Measurements from ENCODE around the gene SAE1. TPM values are rescaled to one million over a fixed set of nuclear protein-coding genes. Genes with fewer than 3 reads are reported as not detected.
A peak's percentile ranks its signal among the peaks of the same experiment; 100 is the strongest.

The SAE1 gene
- total RNA-seq, 4 donors from 2014 or later, result 27.3 to 85.4 (median 51.8) TPM

GRCh38 chr19:47158367-47158791, 27.7 kb downstream of the SAE1 start:
- Histone ChIP-seq H3K27ac (peak overlapping the region; percentile 88 to 93 (median 88)), H3K4me3 (no peak overlapping the region), H3K9me3 (no peaks in the 10 kb centered on the region), H3K36me3 (peaks cover 0 to 2% (median 0%) of the 10 kb centered on the region in 4 donors), H3K27me3 (no peaks in the 10 kb centered on the region), H3K4me1 (peaks cover 30 to 60% (median 53%) of the 10 kb centered on the region in 4 donors)
- peak; percentile 14 for DNase-seq
- no peak for TF ChIP-seq POLR2AphosphoS5 (IDR thresholded peaks at IDR 0.05)
- no peak for TF ChIP-seq EP300 (IDR thresholded peaks at IDR 0.05; ENCODE audit: low read depth)
- TF ChIP-seq, protein P1, sequence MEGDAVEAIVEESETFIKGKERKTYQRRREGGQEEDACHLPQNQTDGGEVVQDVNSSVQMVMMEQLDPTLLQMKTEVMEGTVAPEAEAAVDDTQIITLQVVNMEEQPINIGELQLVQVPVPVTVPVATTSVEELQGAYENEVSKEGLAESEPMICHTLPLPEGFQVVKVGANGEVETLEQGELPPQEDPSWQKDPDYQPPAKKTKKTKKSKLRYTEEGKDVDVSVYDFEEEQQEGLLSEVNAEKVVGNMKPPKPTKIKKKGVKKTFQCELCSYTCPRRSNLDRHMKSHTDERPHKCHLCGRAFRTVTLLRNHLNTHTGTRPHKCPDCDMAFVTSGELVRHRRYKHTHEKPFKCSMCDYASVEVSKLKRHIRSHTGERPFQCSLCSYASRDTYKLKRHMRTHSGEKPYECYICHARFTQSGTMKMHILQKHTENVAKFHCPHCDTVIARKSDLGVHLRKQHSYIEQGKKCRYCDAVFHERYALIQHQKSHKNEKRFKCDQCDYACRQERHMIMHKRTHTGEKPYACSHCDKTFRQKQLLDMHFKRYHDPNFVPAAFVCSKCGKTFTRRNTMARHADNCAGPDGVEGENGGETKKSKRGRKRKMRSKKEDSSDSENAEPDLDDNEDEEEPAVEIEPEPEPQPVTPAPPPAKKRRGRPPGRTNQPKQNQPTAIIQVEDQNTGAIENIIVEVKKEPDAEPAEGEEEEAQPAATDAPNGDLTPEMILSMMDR (IDR thresholded peaks at IDR 0.05), result no peak
- TF ChIP-seq POLR2A (IDR thresholded peaks at IDR 0.05), result no peak
- WGBS, 2 donors (ENCODE audit: low coverage in 1 of 2), result 23 to 55% methylated on average over 3 to 8 of the region's 8 CpGs
- intact Hi-C loops (cut with DNase I; ENCODE audit: low total_unique reads) (loop anchor here (10.0 kb wide), 1 partner anchor 46 kb away; no protein-coding TSS in a partner anchor), in situ Hi-C loops (cut with MboI; ENCODE audit: low pct_ligation_motif_present in 1 of 4, low pct_unique_long_range_greater_than_20kb in 1 of 4, low sequenced_read_pairs in 3 of 4) (loop anchor here in 1 of 4 donors (10.0 kb wide), 1 partner anchor 86 kb away; no protein-coding TSS in a partner anchor)

GRCh38 chr19:47158879-47159503, 28.4 kb downstream of the SAE1 start:
- no peaks in the 10 kb centered on the region for H3K36me3 ChIP-seq
- TF ChIP-seq EP300 (IDR thresholded peaks at IDR 0.05; ENCODE audit: low read depth), result no peak
- no peak for TF ChIP-seq POLR2A (IDR thresholded peaks at IDR 0.05)
- TF ChIP-seq, protein P1 (IDR thresholded peaks at IDR 0.05), result no peak
- no peak for TF ChIP-seq POLR2AphosphoS5 (IDR thresholded peaks at IDR 0.05)
- in situ Hi-C loops (cut with MboI; ENCODE audit: low pct_ligation_motif_present in 1 of 4, low pct_unique_long_range_greater_than_20kb in 1 of 4, low sequenced_read_pairs in 3 of 4) (loop anchor here in 1 of 4 donors (10.0 kb wide), 1 partner anchor 86 kb away; no protein-coding TSS in a partner anchor), intact Hi-C loops (cut with DNase I; ENCODE audit: low total_unique reads) (loop anchor here (10.0 kb wide), 1 partner anchor 46 kb away; no protein-coding TSS in a partner anchor)
- DNase-seq, result no peak
- WGBS, 2 donors (ENCODE audit: low coverage in 1 of 2), result 60 to 70% methylated on average over 6 to 7 of the region's 7 CpGs
- H3K27ac ChIP-seq, result peak overlapping the region; percentile 88 to 93 (median 88)
- H3K27me3 ChIP-seq, result no peaks in the 10 kb centered on the region
- H3K9me3 ChIP-seq, result no peaks in the 10 kb centered on the region
- no peak overlapping the region for H3K4me3 ChIP-seq
- peaks cover 28 to 54% (median 49%) of the 10 kb centered on the region in 4 donors for H3K4me1 ChIP-seq

DNA sequence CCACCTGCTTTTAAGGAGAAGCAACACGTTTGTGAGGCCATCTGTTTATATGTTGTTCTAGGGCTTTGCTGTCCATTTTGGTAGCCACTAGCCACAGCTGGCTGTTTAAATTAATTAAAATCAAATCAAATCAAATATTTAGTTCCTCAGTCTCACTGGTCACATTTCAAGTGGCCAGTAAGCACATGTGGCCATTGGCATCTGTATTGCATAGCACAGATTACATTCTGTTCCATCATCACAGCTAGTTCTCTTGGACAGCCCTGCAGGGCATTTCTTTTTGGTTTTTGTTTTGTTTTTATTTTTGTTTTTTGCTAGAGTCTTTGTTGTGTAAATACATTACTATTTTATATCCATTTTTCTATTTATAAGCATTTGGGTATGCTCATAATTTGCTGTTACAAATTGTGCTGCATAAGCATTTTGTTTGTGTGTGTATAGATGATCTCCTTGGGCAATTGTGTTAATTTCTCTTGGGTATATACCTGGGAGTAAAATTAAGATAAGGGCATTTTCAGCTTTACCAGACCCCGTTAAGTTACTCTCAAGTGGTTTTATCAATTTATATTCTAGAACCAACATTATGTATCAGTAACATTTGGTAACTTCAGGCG, 31.3 kb downstream of the SAE1 start:
- no peaks in the 10 kb centered on the region for H3K36me3 ChIP-seq
- no peak for TF ChIP-seq POLR2A (IDR thresholded peaks at IDR 0.05)
- TF ChIP-seq, protein P1 (IDR thresholded peaks at IDR 0.05), result no peak
- TF ChIP-seq EP300 (IDR thresholded peaks at IDR 0.05; ENCODE audit: low read depth), result no peak
- TF ChIP-seq POLR2AphosphoS5 (IDR thresholded peaks at IDR 0.05), result no peak
- peaks cover 19 to 29% (median 25%) of the 10 kb centered on the region in 4 donors for H3K4me1 ChIP-seq
- no peaks in the 10 kb centered on the region for H3K9me3 ChIP-seq
- WGBS, 2 donors (ENCODE audit: low coverage in 1 of 2), result 67 to 72% methylated on average over 3 of the region's 3 CpGs
- H3K27ac ChIP-seq, result peak overlapping the region in 1 of 4 donors; percentile 34
- H3K27me3 ChIP-seq, result no peaks in the 10 kb centered on the region
- DNase-seq, result no peak
- intact Hi-C loops (cut with DNase I; ENCODE audit: low total_unique reads), result no loop called here
- no peak overlapping the region for H3K4me3 ChIP-seq
- in situ Hi-C loops (cut with MboI; ENCODE audit: low pct_ligation_motif_present in 1 of 4, low pct_unique_long_range_greater_than_20kb in 1 of 4, low sequenced_read_pairs in 3 of 4), result loop anchor here in 1 of 4 donors (5.0 kb wide), 1 partner anchor 35 kb away; no protein-coding TSS in a partner anchor

GRCh38 chr19:47168065-47168464, 37.4 kb downstream of the SAE1 start:
- WGBS, 2 donors (ENCODE audit: low coverage in 1 of 2), result 92 to 95% methylated on average over 6 to 7 of the region's 7 CpGs
- in situ Hi-C loops (cut with MboI; ENCODE audit: low pct_ligation_motif_present in 1 of 4, low pct_unique_long_range_greater_than_20kb in 1 of 4, low sequenced_read_pairs in 3 of 4) (no loop called here), intact Hi-C loops (cut with DNase I; ENCODE audit: low total_unique reads) (no loop called here)
- no peaks in the 10 kb centered on the region for H3K9me3 ChIP-seq
- no peak overlapping the region for H3K4me3 ChIP-seq
- H3K36me3 ChIP-seq, result peaks cover 0 to 25% (median 10%) of the 10 kb centered on the region in 4 donors
- DNase-seq, result no peak
- no peaks in the 10 kb centered on the region for H3K27me3 ChIP-seq
- H3K27ac ChIP-seq, result no peak overlapping the region
- no peaks in the 10 kb centered on the region for H3K4me1 ChIP-seq
- TF ChIP-seq, protein P1 (IDR thresholded peaks at IDR 0.05), result no peak
- TF ChIP-seq POLR2A (IDR thresholded peaks at IDR 0.05) (no peak), POLR2AphosphoS5 (IDR thresholded peaks at IDR 0.05) (no peak)
